Natural killer cell (primary cell): Measurements from ENCODE around the gene SMO. TPM values are rescaled to one million over a fixed set of nuclear protein-coding genes. Genes with fewer than 3 reads are reported as not detected.

Experiments used
- ATAC-seq, 3 donors: fragments of 150-1000 bp in 2 of 3; fragments of 200-7000 bp in 1 of 3; cut with Tn5 transposase; 1 replicate in 1 of 3; 2 replicates in 2 of 3; pipeline ENCODE4 v1.10.0; 2021; ENCODE audit warnings: mild to moderate bottlenecking in 2 of 3, moderate library complexity in 2 of 3
- DNase-seq, 2 donors: peaks; one replicate each; pipeline versions ENCODE4 v3.0.0 to v3.0.0-alpha.2; 2013 to 2021; ENCODE audit warnings: mixed read lengths in 1 of 2
- H3K27ac ChIP-seq: one replicate; pipeline ENCODE4 v1.5.1; 2013; ENCODE audit warnings: mild to moderate bottlenecking, low read length
- H3K27me3 ChIP-seq: one replicate; pipeline ENCODE4 v1.6.1; 2013; ENCODE audit warnings: low read length; ENCODE audit not compliant: control insufficient read depth, insufficient read depth
- H3K36me3 ChIP-seq: one replicate; pipeline ENCODE4 v1.6.1; 2013; ENCODE audit warnings: low read length; ENCODE audit not compliant: control insufficient read depth, insufficient read depth
- H3K4me1 ChIP-seq: one replicate; pipeline ENCODE4 v1.6.1; 2013; ENCODE audit warnings: low read length; ENCODE audit not compliant: control insufficient read depth, insufficient read depth
- H3K4me3 ChIP-seq: one replicate; pipeline ENCODE4 v1.5.1; 2013; ENCODE audit warnings: low read length
- H3K9me3 ChIP-seq: one replicate; pipeline ENCODE4 v1.6.1; 2013; ENCODE audit warnings: low read length; ENCODE audit not compliant: control insufficient read depth, insufficient read depth
- H3K27ac Mint-ChIP-seq, 2 donors: one replicate each; pipeline ENCODE4 v1.8.0; 2022; ENCODE audit warnings: mild to moderate bottlenecking in 2 of 2, mixed read lengths in 2 of 2, moderate library complexity in 1 of 2
- H3K27me3 Mint-ChIP-seq, 2 donors: one replicate each; pipeline ENCODE4 v1.8.0; 2022; ENCODE audit warnings: low read depth in 2 of 2, mixed read lengths in 2 of 2
- H3K36me3 Mint-ChIP-seq: one replicate; pipeline ENCODE4 v1.8.0; 2022; ENCODE audit warnings: mixed read lengths
- H3K4me1 Mint-ChIP-seq, 2 donors: one replicate each; pipeline ENCODE4 v1.8.0; 2022; ENCODE audit warnings: mixed read lengths in 2 of 2
- H3K4me3 Mint-ChIP-seq: one replicate; pipeline ENCODE4 v1.8.0; 2022; ENCODE audit warnings: mild to moderate bottlenecking, moderate library complexity, mixed read lengths
- H3K9me3 Mint-ChIP-seq, 2 donors: one replicate each; pipeline ENCODE4 v1.8.0; 2022; ENCODE audit warnings: mixed read lengths in 2 of 2
- WGBS: methylation state at CpG from one replicate; pipeline ENCODE4 v1.1.7; 2013; ENCODE audit warnings: missing lambda C conversion rate; ENCODE audit not compliant: insufficient coverage; 5-methylcytosine and 5-hydroxymethylcytosine counted together
- intact Hi-C: fragments of 100-400 bp; cut with micrococcal nuclease; formaldehyde crosslinking; loops from one replicate; pipeline ENCODE4 v1.14.2; 2022
- total RNA-seq, 4 donors: library from RNA; stranded (reverse); fragments of 120-200 nt in 1 of 4; gene quantifications; one replicate each; pipeline versions ENCODE4 v1.2.3 to v1.2.4, GENCODE V29; 2013 to 2022
- TF ChIP-seq, protein P1 (sequence below): fragments of 200-600 bp; IDR thresholded peaks from one replicate; pipeline ENCODE4 v1.8.0; 2022; ENCODE audit warnings: antibody characterized with exemption

SMO gene
- total RNA-seq, 3 donors from 2014 or later (not counting 1 experiment from before 2014, with no cell fraction given), result 0.09 to 0.50 (median 0.50) TPM

DNA sequence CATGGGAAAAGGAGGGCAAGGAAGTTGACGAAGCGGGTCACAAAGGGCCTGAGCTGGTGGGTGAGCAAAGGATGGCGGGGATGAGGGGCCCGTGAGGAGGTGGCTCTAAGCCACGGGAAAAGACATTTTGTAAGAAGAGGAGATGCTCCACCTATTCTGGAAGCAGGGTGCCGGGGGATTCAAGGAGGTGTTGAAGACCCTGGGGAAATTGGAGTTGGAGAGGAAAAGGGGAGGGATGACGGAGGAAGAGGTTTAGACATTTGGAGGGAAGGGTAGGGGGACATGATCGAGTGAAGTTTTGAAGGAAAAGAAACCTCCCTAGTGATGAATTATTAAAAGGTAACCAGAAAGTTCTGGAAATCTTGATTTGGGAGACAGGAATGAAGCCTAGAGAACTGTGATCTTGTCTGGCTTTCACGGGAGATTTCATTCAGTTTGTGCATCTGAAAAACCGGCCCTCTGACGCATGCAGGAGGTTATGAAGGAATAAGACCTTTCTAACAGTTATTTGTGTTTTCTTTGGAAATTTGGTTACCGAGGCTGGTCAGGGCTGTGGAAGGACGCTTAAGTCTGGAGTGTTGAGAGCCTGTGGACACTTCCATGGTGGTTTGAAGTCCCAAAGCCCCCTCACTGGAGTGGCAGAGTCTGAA, 1.4 kb downstream of the SMO start:
- Mint-ChIP-seq H3K27ac (no peak overlapping the region), H3K36me3 (no peaks in the 10 kb centered on the region), H3K27me3 (peaks cover 39 to 44% of the 10 kb centered on the region in 2 donors), H3K4me3 (peak overlapping the region; percentile 84), H3K4me1 (peaks cover 5 to 7% of the 10 kb centered on the region in 2 donors), H3K9me3 (no peaks in the 10 kb centered on the region)
- peaks cover 14% of the 10 kb centered on the region for H3K4me1 ChIP-seq
- DNase-seq (no peak), ATAC-seq (no peak)
- intact Hi-C loops, result no loop called here
- no peak overlapping the region for H3K4me3 ChIP-seq
- 66% methylated on average over 13 of the region's 13 CpGs for WGBS
- H3K36me3 ChIP-seq, result no peaks in the 10 kb centered on the region
- H3K27ac ChIP-seq, result no peak overlapping the region
- TF ChIP-seq, protein P1, sequence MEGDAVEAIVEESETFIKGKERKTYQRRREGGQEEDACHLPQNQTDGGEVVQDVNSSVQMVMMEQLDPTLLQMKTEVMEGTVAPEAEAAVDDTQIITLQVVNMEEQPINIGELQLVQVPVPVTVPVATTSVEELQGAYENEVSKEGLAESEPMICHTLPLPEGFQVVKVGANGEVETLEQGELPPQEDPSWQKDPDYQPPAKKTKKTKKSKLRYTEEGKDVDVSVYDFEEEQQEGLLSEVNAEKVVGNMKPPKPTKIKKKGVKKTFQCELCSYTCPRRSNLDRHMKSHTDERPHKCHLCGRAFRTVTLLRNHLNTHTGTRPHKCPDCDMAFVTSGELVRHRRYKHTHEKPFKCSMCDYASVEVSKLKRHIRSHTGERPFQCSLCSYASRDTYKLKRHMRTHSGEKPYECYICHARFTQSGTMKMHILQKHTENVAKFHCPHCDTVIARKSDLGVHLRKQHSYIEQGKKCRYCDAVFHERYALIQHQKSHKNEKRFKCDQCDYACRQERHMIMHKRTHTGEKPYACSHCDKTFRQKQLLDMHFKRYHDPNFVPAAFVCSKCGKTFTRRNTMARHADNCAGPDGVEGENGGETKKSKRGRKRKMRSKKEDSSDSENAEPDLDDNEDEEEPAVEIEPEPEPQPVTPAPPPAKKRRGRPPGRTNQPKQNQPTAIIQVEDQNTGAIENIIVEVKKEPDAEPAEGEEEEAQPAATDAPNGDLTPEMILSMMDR, result no peak
- no peaks in the 10 kb centered on the region for H3K9me3 ChIP-seq
- H3K27me3 ChIP-seq, result peaks cover 15% of the 10 kb centered on the region

DNA sequence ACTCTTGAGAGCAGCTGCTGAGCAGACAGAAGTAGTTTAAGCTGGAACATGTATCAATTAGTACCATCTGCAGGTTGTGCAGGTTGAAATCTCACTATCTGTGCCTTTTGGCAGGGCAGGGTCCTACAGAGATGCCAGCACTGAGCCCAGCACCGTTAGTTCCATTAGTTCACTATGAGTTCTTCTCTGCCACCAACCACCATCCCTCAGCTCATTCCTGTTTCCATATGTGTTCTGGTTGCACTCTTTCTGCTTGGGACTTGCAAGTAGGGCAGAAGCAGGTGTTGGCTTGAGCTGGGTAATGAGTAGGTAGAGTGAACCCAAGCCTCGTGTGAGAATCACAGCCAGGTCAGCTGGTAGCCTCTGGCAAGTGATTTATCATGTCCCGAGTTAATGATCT, 2.8 kb downstream of the SMO start:
- Mint-ChIP-seq H3K9me3 (no peaks in the 10 kb centered on the region), H3K4me1 (peaks cover 5 to 7% of the 10 kb centered on the region in 2 donors), H3K27me3 (peaks cover 39 to 44% of the 10 kb centered on the region in 2 donors), H3K36me3 (no peaks in the 10 kb centered on the region), H3K27ac (no peak overlapping the region), H3K4me3 (no peak overlapping the region)
- H3K4me1 ChIP-seq, result peaks cover 14% of the 10 kb centered on the region
- intact Hi-C loops, result no loop called here
- no peak for ATAC-seq
- H3K27me3 ChIP-seq, result peaks cover 15% of the 10 kb centered on the region
- H3K4me3 ChIP-seq, result no peak overlapping the region
- no peaks in the 10 kb centered on the region for H3K36me3 ChIP-seq
- no peak for DNase-seq
- TF ChIP-seq, protein P1, result no peak
- H3K27ac ChIP-seq, result no peak overlapping the region
- 98% methylated on average over 3 of the region's 3 CpGs for WGBS
- H3K9me3 ChIP-seq, result no peaks in the 10 kb centered on the region

DNA sequence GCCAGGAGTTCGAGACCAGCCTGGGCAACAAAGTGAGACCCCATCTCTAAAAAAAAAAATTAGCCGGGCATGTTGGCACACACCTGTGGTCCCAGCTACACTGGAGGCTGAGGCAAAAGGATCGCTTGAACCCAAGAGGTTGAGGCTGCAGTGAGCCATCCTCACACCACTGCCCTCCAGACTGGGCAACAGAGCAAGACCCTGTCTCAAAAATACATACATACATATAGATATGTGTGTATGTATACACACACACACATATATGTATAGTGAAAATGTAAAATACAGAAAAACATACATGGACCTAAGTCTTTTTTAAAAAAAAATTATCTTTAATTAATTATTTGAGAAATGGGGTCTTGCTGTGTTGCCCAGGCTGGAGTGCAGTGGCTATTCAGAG, 5.5 kb downstream of the SMO start:
- Histone ChIP-seq H3K9me3 (no peaks in the 10 kb centered on the region), H3K27ac (no peak overlapping the region), H3K36me3 (no peaks in the 10 kb centered on the region), H3K4me3 (no peak overlapping the region), H3K4me1 (peaks cover 6% of the 10 kb centered on the region), H3K27me3 (peaks cover 14% of the 10 kb centered on the region)
- intact Hi-C loops, result no loop called here
- Mint-ChIP-seq H3K4me3 (no peak overlapping the region), H3K36me3 (no peaks in the 10 kb centered on the region), H3K27ac (no peak overlapping the region), H3K4me1 (peaks cover 5 to 7% of the 10 kb centered on the region in 2 donors), H3K9me3 (no peaks in the 10 kb centered on the region), H3K27me3 (peaks cover 30 to 34% of the 10 kb centered on the region in 2 donors)
- TF ChIP-seq, protein P1, result no peak
- 92% methylated on average over 3 of the region's 3 CpGs for WGBS
- DNase-seq (no peak), ATAC-seq (no peak)

DNA sequence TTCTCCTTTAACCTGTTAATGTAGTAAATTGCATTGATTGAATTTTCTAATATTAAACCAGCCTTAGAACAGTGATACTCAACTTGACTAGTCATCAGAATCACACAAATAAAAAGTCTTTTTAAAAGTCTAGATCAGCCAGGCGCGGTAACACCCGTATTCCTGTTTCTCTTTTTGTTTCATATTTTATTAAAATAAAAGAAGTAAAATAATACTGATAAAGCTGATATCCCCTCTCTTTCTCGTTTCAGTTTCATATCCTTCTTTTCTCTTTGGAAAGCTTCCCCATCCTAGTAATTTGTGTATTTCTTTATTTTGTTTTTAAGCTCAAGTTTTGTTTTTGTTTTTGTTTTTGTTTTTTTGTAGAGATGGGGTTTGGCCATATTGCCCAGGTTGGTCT, 9.3 kb downstream of the SMO start:
- ATAC-seq (no peak), DNase-seq (no peak)
- Histone ChIP-seq H3K4me1 (no peaks in the 10 kb centered on the region), H3K27ac (no peak overlapping the region), H3K27me3 (peaks cover 2% of the 10 kb centered on the region), H3K36me3 (no peaks in the 10 kb centered on the region), H3K9me3 (no peaks in the 10 kb centered on the region), H3K4me3 (no peak overlapping the region)
- no peak overlapping the region for H3K27ac Mint-ChIP-seq
- TF ChIP-seq, protein P1, result no peak
- intact Hi-C loops, result no loop called here
- H3K4me3 Mint-ChIP-seq, result no peak overlapping the region
- WGBS, result no CpG with 5 or more reads among the region's 4 CpGs
- H3K36me3 Mint-ChIP-seq, result no peaks in the 10 kb centered on the region
- no peaks in the 10 kb centered on the region for H3K9me3 Mint-ChIP-seq
- H3K4me1 Mint-ChIP-seq, result no peaks in the 10 kb centered on the region
- peaks cover 2 to 14% of the 10 kb centered on the region in 2 donors for H3K27me3 Mint-ChIP-seq
